Measurements from ENCODE around the gene IGF2BP2.

Gene IGF2BP2

GRCh38 chr3:185825006-185825638 is at the start of gene IGF2BP2:
IGF2BP2 (minus strand) TSS chr3:185825042; CDS start chr3:185824960, 82 bp downstream.
- Histone ChIP-seq H3K27me3 (ENCODE audit: control insufficient read depth in 1 of 2, insufficient read depth in 2 of 2, low read length in 2 of 2) (peaks cover 20 to 56% of the 10 kb centered on the region in 2 donors), H3K4me3 (ENCODE audit: low read length in 2 of 2) (peak within 1 kb of the TSS; percentile 43 to 76), H3K36me3 (ENCODE audit: control insufficient read depth in 2 of 2, insufficient read depth in 2 of 2, low read length in 2 of 2) (no peaks in the 10 kb centered on the region), H3K4me1 (ENCODE audit: control insufficient read depth, insufficient read depth, low read length) (peaks cover 25% of the 10 kb centered on the region), H3K9me3 (ENCODE audit: control insufficient read depth in 2 of 2, low read length in 2 of 2) (no peaks in the 10 kb centered on the region), H3K9ac (ENCODE audit: low read length in 2 of 2) (peak within 1 kb of the TSS in 1 of 2 donors; percentile 38), H3K27ac (ENCODE audit: low read length) (no peak within 1 kb of the TSS)

- Histone ChIP-seq H3K36me3 (ENCODE audit: control insufficient read depth in 2 of 2, insufficient read depth in 2 of 2, low read length in 2 of 2) (no peaks in the 10 kb centered on the region), H3K9me3 (ENCODE audit: control insufficient read depth in 2 of 2, low read length in 2 of 2) (no peaks in the 10 kb centered on the region), H3K4me3 (ENCODE audit: low read length in 2 of 2) (no peak overlapping the region), H3K9ac (ENCODE audit: low read length in 2 of 2) (no peak overlapping the region), H3K27me3 (ENCODE audit: control insufficient read depth in 1 of 2, insufficient read depth in 2 of 2, low read length in 2 of 2) (peaks cover 0 to 2% of the 10 kb centered on the region in 2 donors), H3K4me1 (ENCODE audit: control insufficient read depth, insufficient read depth, low read length) (no peaks in the 10 kb centered on the region), H3K27ac (ENCODE audit: low read length) (no peak overlapping the region)
Measured at GRCh38 chr3:185874119-185874518, 49.3 kb upstream of the IGF2BP2 start.

GRCh38 chr3:185867650-185868049 is 42.8 kb upstream of the IGF2BP2 start:
- Histone ChIP-seq H3K4me1 (ENCODE audit: control insufficient read depth, insufficient read depth, low read length) (no peaks in the 10 kb centered on the region), H3K36me3 (ENCODE audit: control insufficient read depth in 2 of 2, insufficient read depth in 2 of 2, low read length in 2 of 2) (no peaks in the 10 kb centered on the region), H3K27ac (ENCODE audit: low read length) (no peak overlapping the region), H3K4me3 (ENCODE audit: low read length in 2 of 2) (no peak overlapping the region), H3K9ac (ENCODE audit: low read length in 2 of 2) (no peak overlapping the region), H3K9me3 (ENCODE audit: control insufficient read depth in 2 of 2, low read length in 2 of 2) (no peaks in the 10 kb centered on the region), H3K27me3 (ENCODE audit: control insufficient read depth in 1 of 2, insufficient read depth in 2 of 2, low read length in 2 of 2) (no peaks in the 10 kb centered on the region)

- H3K36me3 ChIP-seq (ENCODE audit: control insufficient read depth in 2 of 2, insufficient read depth in 2 of 2, low read length in 2 of 2) = no peaks in the 10 kb centered on the region
- H3K27ac ChIP-seq (ENCODE audit: low read length) = no peak overlapping the region
- no peak overlapping the region for H3K9ac ChIP-seq (ENCODE audit: low read length in 2 of 2)
- no peaks in the 10 kb centered on the region for H3K27me3 ChIP-seq (ENCODE audit: control insufficient read depth in 1 of 2, insufficient read depth in 2 of 2, low read length in 2 of 2)
- no peaks in the 10 kb centered on the region for H3K4me1 ChIP-seq (ENCODE audit: control insufficient read depth, insufficient read depth, low read length)
- no peak overlapping the region for H3K4me3 ChIP-seq (ENCODE audit: low read length in 2 of 2)
- no peaks in the 10 kb centered on the region for H3K9me3 ChIP-seq (ENCODE audit: control insufficient read depth in 2 of 2, low read length in 2 of 2)
Measured at GRCh38 chr3:185866995-185867394, 42.2 kb upstream of the IGF2BP2 start.

DNA sequence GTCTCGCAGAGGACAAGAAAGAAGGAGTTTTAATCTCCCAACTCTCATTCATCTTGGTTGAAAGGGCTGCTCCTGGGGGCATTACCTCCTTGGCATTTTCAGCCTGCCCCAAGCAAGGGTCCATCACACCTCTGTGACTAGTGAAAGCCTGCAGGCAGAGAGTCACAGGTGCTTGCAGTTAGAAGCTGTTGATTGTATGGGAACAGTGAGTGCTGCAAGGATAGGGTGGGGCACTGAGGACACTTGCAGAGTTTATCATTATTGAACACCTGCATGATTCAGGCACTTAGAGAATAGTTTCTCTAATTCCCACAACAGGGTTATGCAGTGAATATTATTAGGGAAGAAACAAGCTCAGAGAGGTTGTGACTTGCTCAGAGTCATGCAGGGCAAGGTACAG is 41.7 kb upstream of the IGF2BP2 start:
- Histone ChIP-seq H3K4me1 (ENCODE audit: control insufficient read depth, insufficient read depth, low read length) (no peaks in the 10 kb centered on the region), H3K9me3 (ENCODE audit: control insufficient read depth in 2 of 2, low read length in 2 of 2) (no peaks in the 10 kb centered on the region), H3K9ac (ENCODE audit: low read length in 2 of 2) (no peak overlapping the region), H3K27ac (ENCODE audit: low read length) (no peak overlapping the region), H3K27me3 (ENCODE audit: control insufficient read depth in 1 of 2, insufficient read depth in 2 of 2, low read length in 2 of 2) (no peaks in the 10 kb centered on the region), H3K36me3 (ENCODE audit: control insufficient read depth in 2 of 2, insufficient read depth in 2 of 2, low read length in 2 of 2) (no peaks in the 10 kb centered on the region), H3K4me3 (ENCODE audit: low read length in 2 of 2) (no peak overlapping the region)

DNA sequence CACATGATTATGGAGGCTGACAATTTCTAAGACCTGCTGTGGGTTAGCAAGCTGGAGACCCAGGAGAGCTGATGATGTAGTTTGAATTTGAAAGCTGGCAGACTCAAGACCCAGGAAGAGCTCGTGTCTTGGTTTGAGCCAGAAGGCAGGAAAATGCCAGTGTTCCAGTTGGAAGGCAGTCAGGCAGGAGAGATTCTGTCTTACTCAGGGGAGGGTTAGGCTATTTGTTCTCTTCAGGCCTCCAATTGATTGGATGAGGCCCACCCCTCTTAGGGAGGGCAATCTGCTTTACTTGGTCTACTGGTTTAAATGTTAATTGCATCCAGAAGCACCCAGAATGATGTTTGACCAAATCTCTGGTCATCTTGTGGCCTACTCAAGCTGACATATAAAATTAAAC is 40.4 kb upstream of the IGF2BP2 start:
- Histone ChIP-seq H3K27ac (ENCODE audit: low read length) (no peak overlapping the region), H3K4me1 (ENCODE audit: control insufficient read depth, insufficient read depth, low read length) (no peaks in the 10 kb centered on the region), H3K4me3 (ENCODE audit: low read length in 2 of 2) (no peak overlapping the region), H3K27me3 (ENCODE audit: control insufficient read depth in 1 of 2, insufficient read depth in 2 of 2, low read length in 2 of 2) (no peaks in the 10 kb centered on the region), H3K9ac (ENCODE audit: low read length in 2 of 2) (no peak overlapping the region), H3K9me3 (ENCODE audit: control insufficient read depth in 2 of 2, low read length in 2 of 2) (no peaks in the 10 kb centered on the region), H3K36me3 (ENCODE audit: control insufficient read depth in 2 of 2, insufficient read depth in 2 of 2, low read length in 2 of 2) (no peaks in the 10 kb centered on the region)

- H3K27ac ChIP-seq (ENCODE audit: low read length) = no peak overlapping the region
- H3K36me3 ChIP-seq (ENCODE audit: control insufficient read depth in 2 of 2, insufficient read depth in 2 of 2, low read length in 2 of 2) = no peaks in the 10 kb centered on the region
- H3K4me1 ChIP-seq (ENCODE audit: control insufficient read depth, insufficient read depth, low read length) = no peaks in the 10 kb centered on the region
- no peaks in the 10 kb centered on the region for H3K27me3 ChIP-seq (ENCODE audit: control insufficient read depth in 1 of 2, insufficient read depth in 2 of 2, low read length in 2 of 2)
- H3K9ac ChIP-seq (ENCODE audit: low read length in 2 of 2) = no peak overlapping the region
- no peak overlapping the region for H3K4me3 ChIP-seq (ENCODE audit: low read length in 2 of 2)
- H3K9me3 ChIP-seq (ENCODE audit: control insufficient read depth in 2 of 2, low read length in 2 of 2) = no peaks in the 10 kb centered on the region
Measured at GRCh38 chr3:185864767-185865166, 39.9 kb upstream of the IGF2BP2 start.

GRCh38 chr3:185862920-185863319 is 38.1 kb upstream of the IGF2BP2 start:
- Histone ChIP-seq H3K4me1 (ENCODE audit: control insufficient read depth, insufficient read depth, low read length) (no peaks in the 10 kb centered on the region), H3K27me3 (ENCODE audit: control insufficient read depth in 1 of 2, insufficient read depth in 2 of 2, low read length in 2 of 2) (no peaks in the 10 kb centered on the region), H3K4me3 (ENCODE audit: low read length in 2 of 2) (no peak overlapping the region), H3K36me3 (ENCODE audit: control insufficient read depth in 2 of 2, insufficient read depth in 2 of 2, low read length in 2 of 2) (no peaks in the 10 kb centered on the region), H3K27ac (ENCODE audit: low read length) (no peak overlapping the region), H3K9ac (ENCODE audit: low read length in 2 of 2) (no peak overlapping the region), H3K9me3 (ENCODE audit: control insufficient read depth in 2 of 2, low read length in 2 of 2) (no peaks in the 10 kb centered on the region)

DNA sequence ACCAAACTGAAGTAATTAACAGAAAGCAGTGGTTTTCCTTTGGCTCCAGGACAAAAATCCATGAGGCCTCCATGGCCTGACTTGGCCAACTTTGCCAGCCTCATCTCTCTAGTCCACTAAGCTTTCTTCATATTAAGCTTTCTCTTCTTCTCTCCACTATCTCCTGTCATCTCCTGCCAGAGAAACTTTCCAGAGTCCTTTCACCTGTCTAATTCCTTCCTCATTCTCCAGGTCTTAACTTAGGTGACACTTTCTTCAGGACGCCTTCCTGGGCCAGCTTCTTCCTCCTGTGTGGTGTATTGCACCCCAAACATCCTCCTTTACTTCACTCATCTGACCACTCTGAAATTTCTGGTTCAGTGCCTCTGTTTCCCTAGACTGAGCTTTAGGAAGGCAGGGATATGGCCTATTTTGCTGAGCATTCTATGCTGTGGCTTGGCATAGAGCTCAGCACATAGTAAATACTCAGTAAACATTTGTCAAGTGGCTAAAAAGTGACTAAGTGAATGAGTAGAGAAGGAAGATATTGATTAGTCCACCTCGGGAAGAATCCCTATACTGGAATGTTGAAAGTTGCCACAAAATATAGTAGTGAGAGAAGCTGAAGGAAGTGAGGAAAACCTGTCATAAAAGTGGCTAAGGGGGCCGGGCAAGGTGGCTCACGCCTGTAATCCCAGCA is 34.6 kb upstream of the IGF2BP2 start:
- no peak overlapping the region for H3K27ac ChIP-seq (ENCODE audit: low read length)
- no peaks in the 10 kb centered on the region for H3K36me3 ChIP-seq (ENCODE audit: control insufficient read depth in 2 of 2, insufficient read depth in 2 of 2, low read length in 2 of 2)
- peaks cover 0 to 5% of the 10 kb centered on the region in 2 donors for H3K9me3 ChIP-seq (ENCODE audit: control insufficient read depth in 2 of 2, low read length in 2 of 2)
- no peaks in the 10 kb centered on the region for H3K27me3 ChIP-seq (ENCODE audit: control insufficient read depth in 1 of 2, insufficient read depth in 2 of 2, low read length in 2 of 2)
- no peaks in the 10 kb centered on the region for H3K4me1 ChIP-seq (ENCODE audit: control insufficient read depth, insufficient read depth, low read length)
- H3K4me3 ChIP-seq (ENCODE audit: low read length in 2 of 2) = no peak overlapping the region
- H3K9ac ChIP-seq (ENCODE audit: low read length in 2 of 2) = no peak overlapping the region

DNA sequence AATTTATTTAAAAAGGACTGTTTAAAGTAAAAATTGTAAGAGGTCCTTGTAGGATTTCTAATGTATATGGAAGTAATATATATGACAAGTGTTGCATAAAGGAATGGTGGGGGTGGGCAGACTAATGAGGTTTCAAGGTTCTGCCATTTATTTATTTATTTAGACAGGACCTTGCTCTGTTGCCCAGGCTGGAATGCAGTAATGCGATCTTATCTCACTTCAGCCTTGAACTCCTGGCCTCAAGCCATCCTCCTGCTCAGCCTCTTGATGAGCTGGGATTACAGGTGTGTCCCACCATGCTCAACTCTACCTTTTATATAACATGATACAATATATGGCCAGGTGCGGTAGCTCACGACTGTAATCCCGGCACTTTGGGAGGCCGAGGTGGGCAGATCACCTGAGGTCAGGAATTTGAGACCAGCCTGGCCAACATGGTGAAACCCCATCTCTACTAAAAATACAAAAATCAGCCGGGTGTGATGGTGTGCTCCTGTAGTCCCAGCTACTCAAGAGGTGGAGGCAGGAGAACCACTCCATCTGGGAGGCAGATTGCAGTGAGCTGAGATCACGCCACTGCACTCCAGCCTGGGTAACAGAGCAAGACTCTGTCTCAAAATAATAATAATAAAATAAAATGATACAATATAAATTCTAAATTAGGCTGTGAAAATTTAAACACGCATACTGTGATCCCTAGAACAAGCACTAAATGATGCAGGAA is 33.8 kb upstream of the IGF2BP2 start:
- Histone ChIP-seq H3K27ac (ENCODE audit: low read length) (no peak overlapping the region), H3K27me3 (ENCODE audit: control insufficient read depth in 1 of 2, insufficient read depth in 2 of 2, low read length in 2 of 2) (no peaks in the 10 kb centered on the region), H3K9ac (ENCODE audit: low read length in 2 of 2) (no peak overlapping the region), H3K4me1 (ENCODE audit: control insufficient read depth, insufficient read depth, low read length) (no peaks in the 10 kb centered on the region), H3K4me3 (ENCODE audit: low read length in 2 of 2) (no peak overlapping the region), H3K9me3 (ENCODE audit: control insufficient read depth in 2 of 2, low read length in 2 of 2) (peaks cover 0 to 5% of the 10 kb centered on the region in 2 donors), H3K36me3 (ENCODE audit: control insufficient read depth in 2 of 2, insufficient read depth in 2 of 2, low read length in 2 of 2) (no peaks in the 10 kb centered on the region)

DNA sequence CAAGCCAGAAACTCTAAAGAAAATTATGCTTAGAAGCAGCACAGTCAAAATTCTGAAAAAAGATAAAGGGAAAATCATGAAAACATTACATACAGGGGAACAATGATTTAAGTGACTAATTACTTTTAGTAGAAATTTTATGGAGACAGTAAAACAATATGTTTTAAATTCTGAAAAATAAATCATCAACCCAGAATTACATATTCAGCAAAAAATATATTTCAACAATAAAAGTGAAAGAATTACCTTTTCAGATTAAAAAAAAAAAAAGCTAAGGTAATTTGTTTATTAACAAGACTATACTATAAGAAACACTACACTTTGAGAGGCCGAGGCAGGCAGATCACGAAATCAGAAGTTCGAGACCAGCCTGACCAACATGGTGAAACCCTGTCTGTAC is 32.4 kb upstream of the IGF2BP2 start:
- H3K36me3 ChIP-seq (ENCODE audit: control insufficient read depth in 2 of 2, insufficient read depth in 2 of 2, low read length in 2 of 2) = no peaks in the 10 kb centered on the region
- H3K4me3 ChIP-seq (ENCODE audit: low read length in 2 of 2) = no peak overlapping the region
- peaks cover 0 to 5% of the 10 kb centered on the region in 2 donors for H3K9me3 ChIP-seq (ENCODE audit: control insufficient read depth in 2 of 2, low read length in 2 of 2)
- no peak overlapping the region for H3K27ac ChIP-seq (ENCODE audit: low read length)
- H3K27me3 ChIP-seq (ENCODE audit: control insufficient read depth in 1 of 2, insufficient read depth in 2 of 2, low read length in 2 of 2) = no peaks in the 10 kb centered on the region
- no peak overlapping the region for H3K9ac ChIP-seq (ENCODE audit: low read length in 2 of 2)
- H3K4me1 ChIP-seq (ENCODE audit: control insufficient read depth, insufficient read depth, low read length) = no peaks in the 10 kb centered on the region
